Keratinocyte (primary cell): ENCODE measurements around the gene THBS1. TPM values are rescaled to one million over a fixed set of nuclear protein-coding genes. Genes with fewer than 3 reads are reported as not detected.

Experiments used
- DNase-seq: peaks from one replicate; pipeline ENCODE4 v3.0.0-alpha.2; 2011; ENCODE audit warnings: low read depth, missing footprints, low spot score
- FAIRE-seq: peaks from 2 replicates; lab custom pipeline; 2011; peaks lifted over from hg19 to GRCh38; lab: Jason Lieb, UNC
- H2AFZ ChIP-seq: 2 replicates; pipeline ENCODE4 v1.6.0; 2012; ENCODE audit warnings: low read length, control low read depth, inconsistent platforms; ENCODE audit not compliant: control insufficient read depth
- H3K27ac ChIP-seq: 2 replicates; pipeline ENCODE4 v1.5.1; 2011; ENCODE audit warnings: low read length; ENCODE audit not compliant: control insufficient read depth, insufficient read depth
- H3K27me3 ChIP-seq: 3 replicates; pipeline ENCODE4 v1.6.0; 2011; ENCODE audit warnings: low read length; ENCODE audit not compliant: control insufficient read depth, insufficient read depth; ENCODE audit errors: extremely low read depth
- H3K36me3 ChIP-seq, 2 experiments: 2 replicates in 1 of 2; 3 replicates in 1 of 2; pipeline ENCODE4 v1.5.1; 2011; ENCODE audit warnings: low read length in 2 of 2, mild to moderate bottlenecking in 1 of 2; ENCODE audit not compliant: control insufficient read depth in 2 of 2, insufficient read depth in 2 of 2; ENCODE audit errors: extremely low read depth in 1 of 2
- H3K4me1 ChIP-seq: 3 replicates; pipeline ENCODE4 v1.5.1; 2011; ENCODE audit warnings: low read length; ENCODE audit not compliant: control insufficient read depth, insufficient read depth; ENCODE audit errors: extremely low read depth
- H3K4me2 ChIP-seq: 3 replicates; pipeline ENCODE4 v1.6.0; 2011; ENCODE audit warnings: low read depth, low read length; ENCODE audit not compliant: control insufficient read depth, insufficient read depth; ENCODE audit errors: extremely low read depth
- H3K4me3 ChIP-seq, 3 experiments: fragments of 200-600 bp in 1 of 3; sonication (generic) in 1 of 3; 2 replicates in 2 of 3; 3 replicates in 1 of 3; pipeline ENCODE4 v1.5.1; 2011 to 2016; ENCODE audit warnings: low read length in 3 of 3, mild to moderate bottlenecking in 3 of 3, control low read depth in 2 of 3, inconsistent platforms in 1 of 3, low read depth in 1 of 3, mixed read lengths in 1 of 3, mixed run types in 1 of 3, moderate library complexity in 1 of 3; ENCODE audit not compliant: control insufficient read depth in 2 of 3, insufficient read depth in 2 of 3; ENCODE audit errors: extremely low read depth in 1 of 3
- H3K79me2 ChIP-seq: 2 replicates; pipeline ENCODE4 v1.6.0; 2012; ENCODE audit warnings: low read length; ENCODE audit not compliant: control insufficient read depth, insufficient read depth
- H3K9ac ChIP-seq: 3 replicates; pipeline ENCODE4 v1.6.0; 2011; ENCODE audit warnings: low read length; ENCODE audit not compliant: control insufficient read depth, insufficient read depth; ENCODE audit errors: extremely low read depth
- H3K9me1 ChIP-seq: 3 replicates; pipeline ENCODE4 v1.6.0; 2011; ENCODE audit warnings: low read length; ENCODE audit not compliant: control insufficient read depth, insufficient read depth; ENCODE audit errors: extremely low read depth
- H3K9me3 ChIP-seq: 2 replicates; pipeline ENCODE4 v1.5.1; 2012; ENCODE audit warnings: low read depth, low read length; ENCODE audit not compliant: control insufficient read depth
- H4K20me1 ChIP-seq: 3 replicates; pipeline ENCODE4 v1.6.0; 2011; ENCODE audit warnings: low read length; ENCODE audit not compliant: control insufficient read depth, insufficient read depth; ENCODE audit errors: extremely low read depth
- EZH2 ChIP-seq: IDR thresholded peaks from one replicate; pipeline ENCODE4 v1.6.1; 2012; ENCODE audit warnings: inconsistent platforms, mild to moderate bottlenecking, low read length, moderate library complexity
- dilution Hi-C: fragments of 300-500 bp; cut with MboI; formaldehyde crosslinking; loops from one replicate; pipeline ENCODE4 v1.7.0; 2020; ENCODE audit warnings: low sequenced_read_pairs; ENCODE audit not compliant: extremely low pct_ligation_motif_present
- polyA plus RNA-seq, 5 experiments: library from polyadenylated mRNA; depleted of rRNA in 3 of 5; stranded (reverse) in 3 of 5; stranded (forward) in 1 of 5; unstranded in 1 of 5; fragments of >200 nt; gene quantifications; 1 replicate in 1 of 5; 2 replicates in 3 of 5; 3 replicates in 1 of 5; pipeline versions ENCODE4 v1.2.1 to v1.2.3, GENCODE V29; 2011 to 2012; ENCODE audit warnings: missing spikeins in 2 of 5, low read depth in 1 of 5, low replicate concordance in 1 of 5
- TF ChIP-seq, protein P1 (sequence below), 3 experiments: IDR thresholded peaks in 1 of 3; conservative IDR thresholded peaks in 1 of 3; optimal IDR thresholded peaks in 1 of 3; 2 replicates in 2 of 3; 3 replicates in 1 of 3; pipeline versions ENCODE3 to v1.5.1; 2011; ENCODE audit warnings: low read length in 3 of 3, mild to moderate bottlenecking in 3 of 3, moderate library complexity in 2 of 3, control low read depth in 1 of 3, inconsistent platforms in 1 of 3; ENCODE audit not compliant: insufficient read depth in 2 of 3; ENCODE audit errors: extremely low read depth in 1 of 3

Gene THBS1
- polyA plus RNA-seq, 1 donor (not counting 4 experiments of a cell fraction or from before 2014, with no cell fraction given) = 789 TPM

- Histone ChIP-seq H3K79me2 (no peaks in the 10 kb centered on the region), H3K9me1 (no peaks in the 10 kb centered on the region), H3K9me3 (no peaks in the 10 kb centered on the region), H3K4me1 (peaks cover 9% of the 10 kb centered on the region), H2AFZ (no peak overlapping the region), H3K4me3 (no peak overlapping the region), H3K27ac (no peak overlapping the region), H3K9ac (no peak overlapping the region), H4K20me1 (no peaks in the 10 kb centered on the region), H3K27me3 (no peaks in the 10 kb centered on the region), H3K36me3 (no peaks in the 10 kb centered on the region), H3K4me2 (no peak overlapping the region)
- DNase-seq (no peak), FAIRE-seq (no peak)
- dilution Hi-C loops = no loop called here
- no peak for TF ChIP-seq EZH2
- TF ChIP-seq, protein P1, sequence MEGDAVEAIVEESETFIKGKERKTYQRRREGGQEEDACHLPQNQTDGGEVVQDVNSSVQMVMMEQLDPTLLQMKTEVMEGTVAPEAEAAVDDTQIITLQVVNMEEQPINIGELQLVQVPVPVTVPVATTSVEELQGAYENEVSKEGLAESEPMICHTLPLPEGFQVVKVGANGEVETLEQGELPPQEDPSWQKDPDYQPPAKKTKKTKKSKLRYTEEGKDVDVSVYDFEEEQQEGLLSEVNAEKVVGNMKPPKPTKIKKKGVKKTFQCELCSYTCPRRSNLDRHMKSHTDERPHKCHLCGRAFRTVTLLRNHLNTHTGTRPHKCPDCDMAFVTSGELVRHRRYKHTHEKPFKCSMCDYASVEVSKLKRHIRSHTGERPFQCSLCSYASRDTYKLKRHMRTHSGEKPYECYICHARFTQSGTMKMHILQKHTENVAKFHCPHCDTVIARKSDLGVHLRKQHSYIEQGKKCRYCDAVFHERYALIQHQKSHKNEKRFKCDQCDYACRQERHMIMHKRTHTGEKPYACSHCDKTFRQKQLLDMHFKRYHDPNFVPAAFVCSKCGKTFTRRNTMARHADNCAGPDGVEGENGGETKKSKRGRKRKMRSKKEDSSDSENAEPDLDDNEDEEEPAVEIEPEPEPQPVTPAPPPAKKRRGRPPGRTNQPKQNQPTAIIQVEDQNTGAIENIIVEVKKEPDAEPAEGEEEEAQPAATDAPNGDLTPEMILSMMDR (optimal IDR thresholded peaks at IDR 0.05 in 1 of 3, IDR thresholded peaks at IDR 0.05 in 1 of 3, conservative IDR thresholded peaks at IDR 0.05 in 1 of 3; ENCODE audit: extremely low read depth in 1 of 3, insufficient read depth in 2 of 3, low read length in 3 of 3) = no peak
Observed at GRCh38 chr15:39574427-39574826, 6.5 kb upstream of the THBS1 start.

DNA sequence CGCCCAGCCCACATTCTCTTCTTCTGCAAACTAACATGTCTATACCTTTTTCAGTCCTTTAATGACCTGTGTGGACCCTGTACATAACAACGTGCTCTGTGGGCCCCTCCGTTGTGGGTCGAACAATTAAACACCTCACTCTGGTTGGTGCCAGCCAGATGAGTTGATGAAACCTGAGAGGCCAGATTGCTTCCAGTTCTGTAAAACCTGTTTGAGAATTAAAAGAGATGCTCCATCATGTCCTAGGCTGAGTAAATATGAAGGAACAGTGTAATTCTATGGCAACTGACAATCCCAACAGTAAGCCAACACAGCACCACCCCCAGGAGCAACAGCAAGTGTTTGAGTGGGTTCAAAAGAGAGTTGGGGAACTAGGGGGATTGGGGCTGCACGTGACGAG is 5.7 kb upstream of the THBS1 start:
- FAIRE-seq = no peak
- Histone ChIP-seq H4K20me1 (no peaks in the 10 kb centered on the region), H3K9me3 (no peaks in the 10 kb centered on the region), H3K9ac (no peak overlapping the region), H3K4me2 (no peak overlapping the region), H3K9me1 (no peaks in the 10 kb centered on the region), H3K27me3 (no peaks in the 10 kb centered on the region), H3K79me2 (no peaks in the 10 kb centered on the region), H3K4me1 (peaks cover 16% of the 10 kb centered on the region), H2AFZ (no peak overlapping the region), H3K4me3 (no peak overlapping the region), H3K27ac (no peak overlapping the region), H3K36me3 (no peaks in the 10 kb centered on the region)
- no peak for DNase-seq
- TF ChIP-seq, protein P1 (optimal IDR thresholded peaks at IDR 0.05 in 1 of 3, IDR thresholded peaks at IDR 0.05 in 1 of 3, conservative IDR thresholded peaks at IDR 0.05 in 1 of 3; ENCODE audit: extremely low read depth in 1 of 3, insufficient read depth in 2 of 3, low read length in 3 of 3) = no peak
- no peak for TF ChIP-seq EZH2
- dilution Hi-C loops = no loop called here
